ENCODE results near the gene GTF3C4.

The GTF3C4 gene

GRCh38 chr9:132648283-132648682 lies 22.0 kb upstream of the GTF3C4 start:
- H3K27me3 ChIP-seq (ENCODE audit: insufficient read depth, low read length), result no peaks in the 10 kb centered on the region
- no peaks in the 10 kb centered on the region for H3K4me1 ChIP-seq (ENCODE audit: insufficient read depth, low read length)
- no peak overlapping the region for H3K27ac ChIP-seq (ENCODE audit: low read depth, low read length)
- H3K9ac ChIP-seq (ENCODE audit: low read depth, low read length), result no peak overlapping the region
- H3K9me3 ChIP-seq (ENCODE audit: insufficient read depth, low read depth, low read length), result no peaks in the 10 kb centered on the region
- 90% methylated on average over 5 of the region's 7 CpGs for WGBS
- peaks cover 96% of the 10 kb centered on the region for H3K36me3 ChIP-seq (ENCODE audit: insufficient read depth, low read length)
- no peak overlapping the region for H3K4me3 ChIP-seq (ENCODE audit: low read length)

DNA sequence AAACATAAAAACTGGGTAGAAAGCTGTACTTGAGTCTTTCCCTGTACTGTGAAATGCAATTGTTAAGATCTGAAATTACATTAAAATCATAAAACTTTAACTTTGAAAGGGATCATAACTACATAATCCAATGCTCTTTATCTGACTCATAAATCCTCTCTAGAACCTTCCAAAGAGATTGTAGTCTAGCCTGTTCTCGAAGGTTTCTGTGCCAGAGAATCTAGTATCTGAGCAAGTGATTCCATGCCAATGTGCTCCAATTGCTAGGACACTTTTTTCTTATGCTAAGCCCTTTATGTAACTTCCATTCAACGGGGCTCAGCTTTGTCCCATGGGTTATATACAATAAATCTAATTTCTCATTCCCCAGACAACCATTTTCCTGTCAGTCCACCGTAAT lies 21.6 kb upstream of the GTF3C4 start:
- WGBS, result 95% methylated on average over 3 of the region's 3 CpGs
- H3K4me3 ChIP-seq (ENCODE audit: low read length), result no peak overlapping the region
- no peaks in the 10 kb centered on the region for H3K9me3 ChIP-seq (ENCODE audit: insufficient read depth, low read depth, low read length)
- H3K27me3 ChIP-seq (ENCODE audit: insufficient read depth, low read length), result no peaks in the 10 kb centered on the region
- H3K4me1 ChIP-seq (ENCODE audit: insufficient read depth, low read length), result no peaks in the 10 kb centered on the region
- H3K36me3 ChIP-seq (ENCODE audit: insufficient read depth, low read length), result peaks cover 95% of the 10 kb centered on the region
- no peak overlapping the region for H3K9ac ChIP-seq (ENCODE audit: low read depth, low read length)
- no peak overlapping the region for H3K27ac ChIP-seq (ENCODE audit: low read depth, low read length)

GRCh38 chr9:132651259-132651658 lies 19.0 kb upstream of the GTF3C4 start:
- no peak overlapping the region for H3K27ac ChIP-seq (ENCODE audit: low read depth, low read length)
- H3K9me3 ChIP-seq (ENCODE audit: insufficient read depth, low read depth, low read length), result no peaks in the 10 kb centered on the region
- H3K36me3 ChIP-seq (ENCODE audit: insufficient read depth, low read length), result peaks cover 87% of the 10 kb centered on the region
- H3K4me1 ChIP-seq (ENCODE audit: insufficient read depth, low read length), result no peaks in the 10 kb centered on the region
- H3K27me3 ChIP-seq (ENCODE audit: insufficient read depth, low read length), result no peaks in the 10 kb centered on the region
- H3K9ac ChIP-seq (ENCODE audit: low read depth, low read length), result no peak overlapping the region
- 90% methylated on average over 6 of the region's 6 CpGs for WGBS
- H3K4me3 ChIP-seq (ENCODE audit: low read length), result no peak overlapping the region

DNA sequence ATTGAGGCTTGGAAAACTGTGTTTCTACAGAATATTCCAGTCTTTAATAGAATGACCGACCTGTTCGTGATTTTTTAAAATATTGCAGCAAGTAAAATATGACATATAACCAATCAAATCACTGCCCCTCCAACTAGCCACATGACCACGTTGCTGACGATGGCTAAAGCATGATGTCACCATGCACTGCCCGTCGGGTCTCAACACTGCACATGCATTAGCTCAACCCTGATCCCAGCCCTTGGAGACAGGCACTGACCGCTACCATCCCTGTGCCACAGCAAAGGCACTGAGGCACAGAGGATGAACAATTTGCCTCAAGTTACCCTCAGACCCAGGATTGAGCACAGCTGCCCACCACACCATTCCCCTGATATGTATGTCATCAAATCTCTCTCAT lies 14.0 kb upstream of the GTF3C4 start:
- no peaks in the 10 kb centered on the region for H3K27me3 ChIP-seq (ENCODE audit: insufficient read depth, low read length)
- H3K4me3 ChIP-seq (ENCODE audit: low read length), result no peak overlapping the region
- no peaks in the 10 kb centered on the region for H3K4me1 ChIP-seq (ENCODE audit: insufficient read depth, low read length)
- H3K36me3 ChIP-seq (ENCODE audit: insufficient read depth, low read length), result peaks cover 87% of the 10 kb centered on the region
- H3K9ac ChIP-seq (ENCODE audit: low read depth, low read length), result no peak overlapping the region
- H3K27ac ChIP-seq (ENCODE audit: low read depth, low read length), result no peak overlapping the region
- H3K9me3 ChIP-seq (ENCODE audit: insufficient read depth, low read depth, low read length), result no peaks in the 10 kb centered on the region
- WGBS, result 95% methylated on average over 7 of the region's 7 CpGs

- H3K9me3 ChIP-seq (ENCODE audit: insufficient read depth, low read depth, low read length), result no peaks in the 10 kb centered on the region
- H3K4me3 ChIP-seq (ENCODE audit: low read length), result no peak overlapping the region; the same call in 1 of the 2 replicates
- H3K27ac ChIP-seq (ENCODE audit: low read depth, low read length), result peak overlapping the region; percentile 3; the same call in 1 of the 2 replicates
- H3K4me1 ChIP-seq (ENCODE audit: insufficient read depth, low read length), result peaks cover 20% of the 10 kb centered on the region
- WGBS, result 93% methylated on average over 12 of the region's 12 CpGs
- H3K27me3 ChIP-seq (ENCODE audit: insufficient read depth, low read length), result no peaks in the 10 kb centered on the region
- H3K36me3 ChIP-seq (ENCODE audit: insufficient read depth, low read length), result peaks cover 60% of the 10 kb centered on the region
- H3K9ac ChIP-seq (ENCODE audit: low read depth, low read length), result 0 out of 2 replicates have a peak overlapping the region, but pooled peaks have one; percentile 13
These were observed 7.9 kb upstream of the GTF3C4 start for GRCh38 chr9:132662152-132662945.

DNA sequence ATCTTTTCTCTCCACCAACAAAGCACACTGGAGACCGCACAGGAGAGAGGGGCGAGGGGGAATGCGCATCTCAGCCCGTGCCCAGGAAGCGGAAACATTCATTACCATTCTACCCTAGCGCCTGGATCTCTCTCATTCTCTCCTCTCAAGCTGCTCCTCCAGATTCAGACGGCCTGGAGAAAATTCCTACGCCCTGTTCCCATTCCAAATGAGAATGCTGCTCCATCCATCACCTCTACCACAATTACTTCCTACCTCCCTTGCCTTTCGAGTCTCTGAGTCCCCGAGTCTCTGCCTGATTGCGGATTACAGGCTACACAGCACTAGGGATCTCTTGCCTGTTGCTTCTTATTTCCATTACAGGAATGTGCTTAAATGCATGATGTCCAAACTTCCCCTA lies 7.1 kb upstream of the GTF3C4 start:
- Histone ChIP-seq H3K36me3 (ENCODE audit: insufficient read depth, low read length) (peaks cover 55% of the 10 kb centered on the region), H3K9ac (ENCODE audit: low read depth, low read length) (0 out of 2 replicates have a peak overlapping the region, but pooled peaks have one; percentile 13), H3K4me3 (ENCODE audit: low read length) (no peak overlapping the region; the same call in 1 of the 2 replicates)

GRCh38 chr9:132663851-132664250 lies 6.4 kb upstream of the GTF3C4 start:
- no peaks in the 10 kb centered on the region for H3K9me3 ChIP-seq (ENCODE audit: insufficient read depth, low read depth, low read length)
- no peaks in the 10 kb centered on the region for H3K27me3 ChIP-seq (ENCODE audit: insufficient read depth, low read length)
- H3K36me3 ChIP-seq (ENCODE audit: insufficient read depth, low read length), result peaks cover 49% of the 10 kb centered on the region
- H3K27ac ChIP-seq (ENCODE audit: low read depth, low read length), result no peak overlapping the region
- 92% methylated on average over 2 of the region's 2 CpGs for WGBS
- no peak overlapping the region for H3K4me3 ChIP-seq (ENCODE audit: low read length)
- no peak overlapping the region for H3K9ac ChIP-seq (ENCODE audit: low read depth, low read length)
- peaks cover 29% of the 10 kb centered on the region for H3K4me1 ChIP-seq (ENCODE audit: insufficient read depth, low read length)

More for the DNA sequence above, 7.1 kb upstream of the GTF3C4 start:
- Histone ChIP-seq H3K4me1 (ENCODE audit: insufficient read depth, low read length) (peaks cover 27% of the 10 kb centered on the region), H3K9me3 (ENCODE audit: insufficient read depth, low read depth, low read length) (no peaks in the 10 kb centered on the region), H3K27me3 (ENCODE audit: insufficient read depth, low read length) (no peaks in the 10 kb centered on the region), H3K27ac (ENCODE audit: low read depth, low read length) (peak overlapping the region; percentile 3; the same call in 1 of the 2 replicates)
- WGBS, result 32% methylated on average over 11 of the region's 11 CpGs

DNA sequence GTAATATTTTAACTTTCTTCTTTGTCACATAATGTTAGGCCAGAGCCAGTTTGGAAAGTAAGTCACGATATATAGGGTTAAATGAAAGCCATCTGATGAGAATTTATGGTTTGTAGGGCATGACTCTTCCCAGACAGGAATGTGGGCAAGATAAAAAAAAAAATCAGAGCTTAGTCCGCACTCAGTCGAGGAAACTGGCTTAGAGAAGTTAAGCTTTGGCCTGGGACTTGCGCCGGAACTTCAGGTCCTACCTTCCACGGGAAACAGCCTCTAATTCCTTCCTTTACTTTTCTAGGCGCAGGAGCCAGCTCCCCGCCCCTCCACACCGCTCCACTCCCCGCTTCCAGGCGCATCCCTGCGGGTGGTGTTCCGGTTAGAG lies 956 bp upstream of the GTF3C4 start:
- peaks cover 21% of the 10 kb centered on the region for H3K36me3 ChIP-seq (ENCODE audit: insufficient read depth, low read length)
- H3K4me3 ChIP-seq (ENCODE audit: low read length), result peak overlapping the region; percentile 99
- peak overlapping the region; percentile 97 for H3K9ac ChIP-seq (ENCODE audit: low read depth, low read length)
- no peaks in the 10 kb centered on the region for H3K9me3 ChIP-seq (ENCODE audit: insufficient read depth, low read depth, low read length)
- WGBS, result under 1% methylated on average over 13 of the region's 13 CpGs
- H3K4me1 ChIP-seq (ENCODE audit: insufficient read depth, low read length), result peaks cover 22% of the 10 kb centered on the region
- no peaks in the 10 kb centered on the region for H3K27me3 ChIP-seq (ENCODE audit: insufficient read depth, low read length)
- peak overlapping the region; percentile 98 for H3K27ac ChIP-seq (ENCODE audit: low read depth, low read length)

DNA sequence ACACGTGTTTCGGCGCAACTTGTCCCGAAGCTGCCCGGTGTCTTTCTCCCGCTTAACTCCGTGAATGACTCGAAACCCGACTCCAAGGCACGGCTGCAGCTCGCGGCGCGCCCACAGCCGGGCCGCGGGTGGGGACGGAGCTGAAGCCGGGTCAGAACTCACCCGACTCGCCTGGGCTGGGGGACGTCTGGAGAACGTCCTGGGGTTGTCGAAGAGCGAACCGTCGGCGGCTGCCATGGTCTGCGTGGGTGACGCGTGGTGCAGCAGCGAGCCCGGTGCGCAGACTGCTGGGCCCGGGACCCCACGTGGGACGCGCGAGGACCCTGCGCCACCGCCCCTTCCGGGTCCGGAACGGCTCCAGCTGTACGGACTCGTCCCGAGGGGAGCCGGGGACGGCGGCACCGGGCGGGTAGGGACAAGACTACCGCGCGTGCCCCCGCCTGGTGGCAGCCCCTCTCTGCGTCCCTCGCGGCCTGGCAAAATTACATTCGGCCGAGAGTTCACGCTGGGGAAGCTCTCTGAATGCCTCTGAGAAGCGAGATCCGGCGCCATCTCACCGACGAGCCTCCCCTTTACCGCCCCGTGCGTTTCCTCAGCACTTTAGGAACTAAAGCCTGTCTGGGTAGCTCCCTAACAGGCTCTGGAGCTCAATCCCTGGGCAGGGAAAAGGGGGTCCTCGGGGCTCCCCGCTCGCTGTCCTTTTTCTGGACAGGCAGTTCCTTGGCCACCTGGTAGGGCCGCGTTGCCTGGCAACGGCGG lies 387 bp upstream of the GTF3C4 start, which contains the start of gene DDX31:
Gene DDX31 (minus strand): TSS at position 286 of the 759 bp plus-strand sequence. CDS start 49 bp downstream, at position 237.
- Histone ChIP-seq H3K36me3 (ENCODE audit: insufficient read depth, low read length) (peaks cover 19% of the 10 kb centered on the region), H3K27ac (ENCODE audit: low read depth, low read length) (peak within 1 kb of the TSS; percentile 98), H3K9me3 (ENCODE audit: insufficient read depth, low read depth, low read length) (no peaks in the 10 kb centered on the region), H3K9ac (ENCODE audit: low read depth, low read length) (peak within 1 kb of the TSS; percentile 97), H3K4me1 (ENCODE audit: insufficient read depth, low read length) (peaks cover 19% of the 10 kb centered on the region), H3K27me3 (ENCODE audit: insufficient read depth, low read length) (no peaks in the 10 kb centered on the region), H3K4me3 (ENCODE audit: low read length) (peak within 1 kb of the TSS; percentile 99)
- under 1% methylated on average over 77 of the region's 77 CpGs for WGBS

- H3K4me1 ChIP-seq (ENCODE audit: insufficient read depth, low read length), result peaks cover 18% of the 10 kb centered on the region
- WGBS, result 95% methylated on average over 4 of the region's 6 CpGs
- no peaks in the 10 kb centered on the region for H3K9me3 ChIP-seq (ENCODE audit: insufficient read depth, low read depth, low read length)
- H3K4me3 ChIP-seq (ENCODE audit: low read length), result peak overlapping the region; percentile 99
- no peaks in the 10 kb centered on the region for H3K27me3 ChIP-seq (ENCODE audit: insufficient read depth, low read length)
- H3K36me3 ChIP-seq (ENCODE audit: insufficient read depth, low read length), result peaks cover 15% of the 10 kb centered on the region; the same call in 1 of the 2 replicates
- H3K27ac ChIP-seq (ENCODE audit: low read depth, low read length), result no peak overlapping the region; the same call in 1 of the 2 replicates
- H3K9ac ChIP-seq (ENCODE audit: low read depth, low read length), result peak overlapping the region; percentile 97
These were observed 1.6 kb downstream of the GTF3C4 start for GRCh38 chr9:132671620-132672412.
